Measurements from ENCODE around the gene OR2F2.

Gene OR2F2

GRCh38 chr7:143914938-143915652 lies 19.9 kb upstream of the OR2F2 start:
- DNase-seq, result no peak

DNA sequence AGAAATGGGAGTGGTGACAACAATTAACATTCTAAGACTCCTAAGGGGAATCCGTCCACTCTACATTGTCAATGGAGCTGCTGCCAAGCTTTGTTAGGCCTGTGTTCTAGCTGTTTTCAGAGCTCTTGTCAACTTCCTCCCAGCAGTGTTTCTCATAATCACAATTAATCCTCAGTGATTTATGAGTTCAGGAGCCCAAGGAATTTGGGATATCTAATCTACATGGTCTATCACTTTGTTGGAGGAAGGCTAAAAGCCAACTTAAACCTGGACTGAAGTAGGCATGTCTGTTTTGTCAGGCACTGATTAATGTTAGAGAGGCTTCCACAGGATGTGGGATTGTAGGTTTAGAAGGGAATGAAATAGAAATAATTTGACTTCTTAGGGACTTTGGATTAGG lies 10.2 kb upstream of the OR2F2 start:
- DNase-seq, result no peak

DNA sequence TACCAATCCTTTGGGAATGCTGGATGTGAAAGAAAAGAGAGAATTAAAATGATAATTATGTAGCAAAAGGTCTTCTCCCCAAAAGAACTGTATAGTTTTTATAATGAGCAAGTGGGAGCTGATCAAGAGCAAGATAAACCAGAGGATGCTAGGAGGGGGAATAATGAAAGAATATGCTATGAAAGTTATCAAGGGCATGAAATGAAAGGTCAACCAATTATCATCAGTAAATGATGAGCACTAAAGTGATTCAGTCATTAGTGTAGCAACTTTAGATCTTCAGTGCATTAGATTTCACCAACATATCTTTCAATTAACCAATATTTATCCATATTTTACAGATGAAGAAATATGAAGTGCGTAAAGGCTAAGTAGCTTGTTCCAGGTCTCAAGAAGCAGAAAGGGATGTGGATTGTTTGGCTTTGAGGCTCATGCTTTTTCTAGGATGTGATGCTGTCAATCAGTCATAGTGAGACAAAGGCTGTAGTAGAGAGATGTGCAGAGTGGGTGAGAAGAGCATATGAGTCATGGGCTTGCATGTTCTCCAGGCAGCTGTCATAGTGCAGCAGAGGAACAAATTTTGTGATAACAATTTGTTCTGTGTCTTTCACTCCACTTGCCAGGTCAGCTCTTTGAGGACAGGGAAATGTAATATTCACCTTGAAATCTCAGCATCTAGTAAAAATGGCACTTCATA lies 5.7 kb upstream of the OR2F2 start:
- DNase-seq, result no peak

GRCh38 chr7:143931739-143932138 lies 3.3 kb upstream of the OR2F2 start:
- no peak for DNase-seq

DNA sequence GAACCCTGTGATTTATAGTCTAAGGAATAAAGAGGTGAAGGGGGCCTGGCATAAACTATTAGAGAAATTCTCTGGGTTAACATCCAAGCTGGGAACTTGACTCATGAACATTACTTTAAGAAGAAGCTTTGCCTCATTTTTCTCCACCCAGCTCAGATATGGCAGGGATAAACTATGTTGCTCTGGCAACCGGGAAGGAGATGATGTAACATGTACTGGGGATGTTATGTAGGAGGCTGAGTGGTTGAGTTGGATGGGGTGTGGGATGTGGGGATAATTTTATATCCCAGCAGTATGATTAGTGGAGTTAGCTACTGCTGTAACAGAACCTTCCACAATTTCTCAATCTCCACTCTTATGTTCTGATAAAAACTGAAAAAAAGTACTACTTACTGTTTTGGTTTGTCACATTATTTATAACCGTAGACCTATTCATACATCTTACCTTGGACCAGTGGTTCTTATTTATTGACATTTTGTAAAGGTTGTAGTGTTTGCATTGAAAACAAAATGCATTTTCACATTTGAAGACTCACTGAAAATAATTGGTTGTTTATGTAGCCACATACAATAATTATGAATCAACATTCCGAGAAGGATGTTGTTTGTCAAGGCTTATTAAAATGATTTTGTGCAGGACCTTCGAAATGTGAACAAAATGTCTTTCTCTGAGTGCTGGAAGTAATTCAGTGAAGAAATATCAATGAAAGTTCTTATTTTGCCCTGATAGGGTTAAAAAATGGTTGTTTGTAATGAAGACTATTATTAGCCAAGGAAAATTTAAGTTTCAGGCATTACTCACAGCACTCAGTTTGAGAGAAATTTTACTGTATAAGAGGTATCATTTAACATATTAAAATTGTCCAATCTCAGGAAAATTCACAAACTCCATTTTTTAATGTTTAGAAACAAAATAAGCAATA lies 1.3 kb downstream of the OR2F2 start:
- DNase-seq, result no peak

DNA sequence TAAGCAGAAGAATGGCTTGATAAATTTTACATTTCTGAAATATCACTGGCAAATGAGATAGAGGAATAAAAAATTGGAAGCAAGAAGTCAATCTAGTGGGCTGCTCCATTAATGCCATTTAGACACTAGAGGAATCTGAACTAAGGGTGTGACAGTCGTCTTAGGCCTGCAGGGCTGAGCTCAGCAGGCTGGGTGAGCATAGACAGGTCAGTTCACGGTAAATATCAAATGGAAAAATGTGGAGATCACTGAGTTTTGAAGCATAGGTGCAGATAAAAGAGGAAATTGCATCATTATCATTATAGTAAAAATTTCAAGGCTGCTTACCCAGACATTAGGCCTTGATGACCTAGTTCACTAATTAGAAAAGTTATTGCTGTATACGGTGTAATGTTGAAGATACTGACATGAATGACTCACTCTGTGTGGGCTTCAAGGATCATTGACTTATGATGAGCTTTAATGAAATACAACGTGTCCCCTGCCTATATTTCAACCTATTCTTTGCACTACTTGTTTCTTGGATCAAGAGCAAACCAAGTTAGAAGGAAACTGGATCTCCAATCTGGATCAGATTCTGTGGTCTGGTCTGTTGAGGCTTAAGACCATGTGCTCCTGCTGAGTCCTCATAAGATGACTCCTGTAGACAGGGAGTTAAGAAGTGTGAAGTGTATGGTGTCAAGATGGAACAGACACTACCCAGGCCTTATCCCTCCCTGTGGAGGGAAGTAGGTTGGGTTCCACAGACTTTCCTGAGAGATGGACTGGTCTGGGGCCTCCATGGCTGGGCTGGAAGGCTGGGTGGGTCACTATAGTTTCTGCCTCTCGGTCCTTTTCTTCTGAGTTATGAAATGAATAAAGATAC lies 3.6 kb downstream of the OR2F2 start:
- no peak for DNase-seq

- DNase-seq, result no peak
Measured at GRCh38 chr7:143945423-143945822, 10.4 kb downstream of the OR2F2 start.

- no peak for DNase-seq
Measured at GRCh38 chr7:143947111-143947510, 12.1 kb downstream of the OR2F2 start.

- DNase-seq, result no peak
Measured at GRCh38 chr7:143948733-143949132, 13.7 kb downstream of the OR2F2 start.

DNA sequence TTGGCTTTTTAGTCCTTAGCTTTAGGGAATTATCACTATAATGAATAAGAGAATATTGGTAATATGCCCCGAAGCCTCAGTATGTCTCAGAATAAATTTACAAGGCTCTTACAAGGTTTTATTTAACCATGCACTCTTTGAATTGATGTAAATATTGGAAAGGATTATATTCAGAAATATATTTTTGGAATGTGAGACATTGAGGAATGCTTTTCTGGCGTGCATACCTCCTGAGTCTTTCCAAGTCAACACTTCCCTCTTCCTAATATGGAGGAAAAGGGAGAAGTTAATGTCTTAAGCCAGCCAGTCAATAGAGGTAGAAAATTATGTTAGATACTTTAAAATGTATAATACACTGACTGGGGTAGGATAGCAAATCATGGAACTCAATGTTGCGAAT lies 18.4 kb downstream of the OR2F2 start:
- DNase-seq, result no peak

DNA sequence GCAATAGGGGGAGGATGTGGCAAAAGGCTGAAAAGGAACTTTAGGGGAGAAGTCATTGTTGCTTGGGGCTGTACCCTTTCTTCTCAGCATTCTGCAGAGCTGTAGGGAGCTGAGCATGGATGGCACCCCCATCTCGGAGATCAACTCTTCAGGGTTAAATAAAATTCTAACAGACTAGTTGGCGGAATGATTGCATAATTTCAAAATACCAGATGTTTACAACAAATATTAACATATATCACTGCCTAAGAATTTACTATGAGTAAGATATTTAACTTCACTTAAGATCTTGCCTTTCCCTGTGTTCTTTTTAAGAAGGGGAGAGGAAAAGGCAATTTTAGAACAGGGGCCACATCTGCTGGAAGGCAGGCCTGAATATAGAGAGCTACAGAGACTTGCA lies 19.1 kb downstream of the OR2F2 start:
- DNase-seq, result no peak

- DNase-seq, result no peak
Measured at GRCh38 chr7:143954544-143954943, 19.5 kb downstream of the OR2F2 start, which contains the start of gene OR2F1. OR2F1 (plus strand) TSS chr7:143954844; CDS start chr7:143959971, 5,127 bp downstream.

- no peak for DNase-seq
Measured at GRCh38 chr7:143958781-143959180, 23.7 kb downstream of the OR2F2 start.

DNA sequence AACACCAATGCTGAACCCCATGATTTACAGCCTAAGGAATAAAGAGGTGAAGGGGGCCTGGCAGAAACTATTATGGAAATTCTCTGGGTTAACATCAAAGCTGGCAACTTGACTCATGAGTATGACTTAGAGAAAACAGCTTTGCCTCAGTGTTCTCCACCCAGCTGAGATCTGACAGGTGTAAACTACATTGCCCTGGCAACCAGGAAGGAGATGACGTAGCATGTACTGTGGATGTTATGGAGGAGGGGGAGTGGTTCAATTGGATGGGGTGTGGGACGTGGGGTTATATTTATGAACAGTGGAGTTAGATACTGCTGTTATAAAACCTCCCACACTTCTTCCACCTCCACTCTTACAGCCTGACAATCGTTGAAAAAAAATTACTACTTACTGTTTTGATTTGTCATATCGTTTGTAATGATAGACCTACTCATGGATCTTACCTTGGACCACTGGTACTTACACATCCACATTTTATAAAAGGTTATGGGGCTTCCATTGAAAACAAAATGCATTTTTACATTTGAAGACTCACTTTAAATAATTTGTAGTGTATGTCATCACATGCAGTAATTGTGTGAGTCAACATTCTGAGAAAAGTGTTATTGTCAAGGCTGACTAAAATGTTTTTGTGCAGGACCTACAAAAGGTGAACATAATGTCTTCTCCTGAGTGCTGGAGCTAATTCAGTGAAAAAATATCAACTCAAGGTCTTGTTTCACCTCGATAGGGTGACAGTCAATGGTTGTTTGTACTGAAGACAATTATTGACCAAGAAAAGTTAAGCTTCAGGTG lies 26.0 kb downstream of the OR2F2 start:
- no peak for DNase-seq

- no peak for DNase-seq
Measured at GRCh38 chr7:143965280-143965679, 30.2 kb downstream of the OR2F2 start.

DNA sequence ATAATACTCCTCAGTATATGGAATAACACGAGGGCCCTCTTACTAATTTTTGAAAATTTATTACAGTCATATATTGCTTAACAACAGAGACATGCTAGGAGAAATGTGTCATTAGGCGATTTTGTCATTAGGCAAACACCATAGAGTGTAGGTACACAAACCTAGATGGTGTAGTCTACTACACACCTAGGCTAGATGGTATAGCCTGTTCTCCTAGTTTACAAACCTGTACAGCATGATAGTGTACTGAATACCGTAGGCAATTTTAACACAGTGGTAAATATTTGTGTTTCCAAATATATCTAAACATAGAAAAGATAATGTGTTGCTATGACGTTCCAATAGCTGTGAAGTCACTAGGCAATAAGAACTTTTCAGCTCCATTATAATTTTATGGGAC lies 32.4 kb downstream of the OR2F2 start:
- no peak for DNase-seq

DNA sequence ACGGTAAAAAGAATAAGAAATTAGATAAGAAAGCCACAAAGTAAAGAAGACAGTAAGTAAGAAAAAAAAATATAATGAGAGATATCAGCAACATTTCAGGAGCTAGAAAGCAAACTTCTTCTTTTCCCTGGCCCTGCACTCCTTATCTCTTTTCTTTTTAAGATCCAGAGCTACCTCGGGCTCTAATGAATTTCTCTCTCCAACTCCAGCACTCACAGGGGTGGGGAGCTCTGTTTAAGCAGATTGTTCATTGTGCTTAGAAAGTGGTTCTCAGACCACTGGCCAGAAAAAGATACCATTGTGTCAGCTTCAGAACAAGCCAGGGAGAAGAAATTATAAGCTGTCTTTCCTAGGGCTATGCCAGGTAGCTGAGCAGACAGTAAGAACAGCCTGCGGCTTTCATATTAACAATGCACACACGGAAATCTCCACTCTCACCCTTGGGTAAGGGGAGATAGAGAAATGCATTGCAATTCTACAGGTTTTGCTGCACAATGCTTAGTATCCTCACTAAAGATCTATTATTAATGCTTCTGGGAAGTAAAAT lies 38.9 kb downstream of the OR2F2 start:
- DNase-seq, result no peak

DNA sequence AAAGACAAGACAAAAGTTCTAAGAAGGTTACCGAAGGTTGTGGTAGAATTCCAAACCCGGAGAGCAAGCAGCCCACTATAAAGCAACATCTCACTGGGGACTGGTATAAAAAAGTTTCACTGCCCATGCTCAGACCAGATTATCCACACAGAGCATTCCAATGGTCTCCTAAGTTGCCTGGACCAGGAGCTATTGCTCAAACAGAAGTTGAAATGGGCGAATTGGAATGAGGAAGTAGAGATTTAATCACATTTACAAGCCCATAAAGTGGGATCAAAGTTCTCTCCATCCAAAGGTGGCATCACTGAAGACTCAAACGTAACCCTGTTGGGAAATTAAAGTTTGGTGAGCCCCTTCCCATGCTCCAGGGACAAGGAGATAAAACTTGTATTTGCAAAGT lies 39.4 kb downstream of the OR2F2 start:
- DNase-seq, result no peak

DNA sequence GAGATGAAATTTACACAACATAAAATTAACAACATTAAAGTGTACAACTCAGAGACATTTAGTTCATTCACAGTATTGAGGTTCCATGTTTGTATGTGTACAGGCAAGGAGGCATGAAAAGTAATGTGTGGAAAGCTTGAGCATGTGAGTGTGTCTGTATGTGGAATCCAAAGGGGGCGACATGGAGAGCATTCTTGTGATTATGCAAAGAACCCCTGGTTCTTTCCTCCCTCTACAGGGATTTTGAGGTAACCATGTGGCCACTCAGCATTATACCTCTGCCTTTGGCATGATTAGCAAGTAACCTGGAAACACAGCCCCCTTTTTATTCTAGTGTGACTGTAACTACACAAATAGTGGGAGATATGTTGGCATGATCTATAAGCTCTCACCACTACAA lies 40.6 kb downstream of the OR2F2 start:
- DNase-seq, result no peak

GRCh38 chr7:143978585-143978984 lies 43.6 kb downstream of the OR2F2 start:
- no peak for DNase-seq

- no peak for DNase-seq
Measured at GRCh38 chr7:143979359-143979758, 44.3 kb downstream of the OR2F2 start.

All from bone marrow (tissue), 2 donors.